GM12878 (cell line): ENCODE measurements around the gene DSTN. TPM values are rescaled to one million over a fixed set of nuclear protein-coding genes. Genes with fewer than 3 reads are reported as not detected.

Experiments used
- ATAC-seq: fragments of 200-7000 bp; cut with Tn5 transposase; 3 replicates; pipeline ENCODE4 v1.9.1; 2020; ENCODE audit warnings: mild to moderate bottlenecking, moderate library complexity
- BruUV-seq: library from RNA; stranded (reverse); fragments of 400-500 nt; replicated peaks from 2 replicates; lab custom pipeline; 2021; lab: Mats Ljungman, UMichigan
- CTCF ChIA-PET: fragments of 300-600 bp; sonication (Branson Sonifier 250); formaldehyde crosslinking; extraction: SDS; loops from one replicate; lab custom pipeline; 2021; ENCODE audit warnings: inconsistent platforms; lab: Yijun Ruan, JAX
- POLR2A ChIA-PET: fragments of 350-600 bp; formaldehyde crosslinking; extraction: SDS; loops from one replicate; lab custom pipeline; 2021; ENCODE audit warnings: inconsistent platforms; lab: Charles Lee
- RAD21 ChIA-PET: fragments of 300-600 bp; sonication (Branson Sonifier 250); formaldehyde crosslinking; loops from one replicate; lab custom pipeline; 2023; ENCODE audit warnings: antibody characterized with exemption; ENCODE audit not compliant: unreplicated experiment; lab: Charles Lee
- SMC1A ChIA-PET: fragments of 300-600 bp; sonication (Branson Sonifier 250); formaldehyde crosslinking; loops from one replicate; lab custom pipeline; 2023; ENCODE audit not compliant: unreplicated experiment, uncharacterized antibody; lab: Charles Lee
- DNase-seq: peaks from one replicate; pipeline ENCODE4 v3.0.0-alpha.2; 2011; ENCODE audit warnings: low read depth, low spot score
- FAIRE-seq: peaks from 3 replicates; lab custom pipeline; 2011; peaks lifted over from hg19 to GRCh38; lab: Jason Lieb, UNC
- H2AFZ ChIP-seq: 2 replicates; pipeline ENCODE4 v1.6.0; 2011; ENCODE audit warnings: low read depth, low read length, control low read depth; ENCODE audit not compliant: control insufficient read depth
- H3K27ac ChIP-seq: 2 replicates; pipeline ENCODE4 v1.5.1; 2011; ENCODE audit warnings: control low read depth; ENCODE audit not compliant: control insufficient read depth, insufficient read depth
- H3K27me3 ChIP-seq, 2 experiments: replicated peaks in 1 of 2; 2 replicates each; pipeline versions ENCODE4 v1.6.0 to v1.6.1; 2011; ENCODE audit warnings: low read length in 1 of 2; ENCODE audit not compliant: control insufficient read depth in 2 of 2, insufficient read depth in 2 of 2
- H3K36me3 ChIP-seq, 2 experiments: 2 replicates each; pipeline ENCODE4 v1.5.1; 2011; ENCODE audit warnings: low read length in 1 of 2; ENCODE audit not compliant: control insufficient read depth in 2 of 2, insufficient read depth in 2 of 2
- H3K4me1 ChIP-seq: 2 replicates; pipeline ENCODE4 v1.6.1; 2011; ENCODE audit warnings: mild to moderate bottlenecking, low read length, moderate library complexity, mixed read lengths; ENCODE audit not compliant: control insufficient read depth, insufficient read depth
- H3K4me2 ChIP-seq: 2 replicates; pipeline ENCODE4 v1.6.0; 2011; ENCODE audit warnings: control low read depth; ENCODE audit not compliant: control insufficient read depth, insufficient read depth
- H3K4me3 ChIP-seq: fragments of 200-600 bp; sonication (generic); 2 replicates; pipeline ENCODE4 v1.5.1; 2016
- H3K79me2 ChIP-seq: 2 replicates; pipeline ENCODE4 v1.6.0; 2011; ENCODE audit warnings: low read length; ENCODE audit not compliant: control insufficient read depth, insufficient read depth
- H3K9ac ChIP-seq: 2 replicates; pipeline ENCODE4 v1.8.0; 2011; ENCODE audit warnings: low read length, control low read depth, mixed read lengths; ENCODE audit not compliant: control insufficient read depth, insufficient read depth
- H3K9me3 ChIP-seq: replicated peaks from 3 replicates; pipeline ENCODE4 v1.5.1; 2011; ENCODE audit warnings: mild to moderate bottlenecking, low read length; ENCODE audit not compliant: control insufficient read depth, insufficient read depth
- H4K20me1 ChIP-seq: 2 replicates; pipeline ENCODE4 v1.6.0; 2011; ENCODE audit not compliant: control insufficient read depth, insufficient read depth
- ELK1 ChIP-seq: IDR thresholded peaks from 2 replicates; pipeline ENCODE4 v1.6.1; 2012; ENCODE audit warnings: low read depth, low read length, improper control_type of control experiment
- IKZF2 ChIP-seq, 2 experiments: fragments of 450-650 bp; IDR thresholded peaks; 2 replicates each; pipeline ENCODE4 v1.6.1; 2017; ENCODE audit warnings: mild to moderate bottlenecking in 2 of 2, moderate library complexity in 2 of 2
- IRF4 ChIP-seq: IDR thresholded peaks from 2 replicates; pipeline ENCODE4 v1.6.1; 2011; ENCODE audit warnings: low read depth, low read length
- MAX ChIP-seq: IDR thresholded peaks from 2 replicates; pipeline ENCODE4 v1.6.1; 2012; ENCODE audit warnings: low read depth, low read length, improper control_type of control experiment
- MTA2 ChIP-seq: fragments of 450-650 bp; IDR thresholded peaks from 2 replicates; pipeline ENCODE4 v1.6.1; 2016; ENCODE audit warnings: low read depth, mild to moderate bottlenecking, moderate library complexity
- NR2F1 ChIP-seq: fragments of 450-650 bp; conservative IDR thresholded peaks from 2 replicates; pipeline ENCODE4 v1.6.1; 2017; ENCODE audit warnings: mild to moderate bottlenecking
- PRDM15 ChIP-seq: fragments of 450-650 bp; formaldehyde crosslinking; IDR thresholded peaks from 2 replicates; pipeline ENCODE4 v1.4.0; 2020; ENCODE audit warnings: mild to moderate bottlenecking, moderate library complexity
- SIX5 ChIP-seq: IDR thresholded peaks from 2 replicates; pipeline ENCODE4 v1.6.1; 2011; ENCODE audit warnings: mild to moderate bottlenecking, low read depth, low read length, moderate library complexity; ENCODE audit not compliant: severe bottlenecking
- TCF12 ChIP-seq: IDR thresholded peaks from 2 replicates; pipeline ENCODE4 v1.6.1; 2011; ENCODE audit warnings: low read depth, mild to moderate bottlenecking, low read length
- ZNF384 ChIP-seq: IDR thresholded peaks from 2 replicates; pipeline ENCODE4 v1.6.1; 2012; ENCODE audit warnings: low read depth, mild to moderate bottlenecking, low read length, improper control_type of control experiment, borderline replicate concordance
- WGBS: methylation state at CpG from one replicate; pipeline ENCODE4 v1.1.6; 2016; ENCODE audit warnings: low lambda C conversion rate; ENCODE audit not compliant: insufficient replicate concordance, insufficient coverage; ENCODE audit errors: missing lambda C conversion rate; 5-methylcytosine and 5-hydroxymethylcytosine counted together
- in situ Hi-C: fragments of 300-500 bp; cut with MboI; formaldehyde crosslinking; loops from 9 replicates; pipeline ENCODE4 v1.14.3; 2018; ENCODE audit warnings: mixed read lengths
- intact Hi-C: fragments of 100-400 bp; cut with micrococcal nuclease; formaldehyde crosslinking; loops from one replicate; pipeline ENCODE4 v1.14.2; 2022; ENCODE audit not compliant: unreplicated experiment
- polyA plus RNA-seq, 11 experiments: library from polyadenylated mRNA; depleted of rRNA in 4 of 11; unstranded in 6 of 11; stranded (reverse) in 5 of 11; fragments of >200 nt; fragmentation: Nextera tagmentation in 4 of 11; fragmentation: Illumina TruSeq in 1 of 11; extraction: Ambion mirVana in 4 of 11; extraction: Trizol in 1 of 11; gene quantifications; 1 replicate in 1 of 11; 2 replicates in 10 of 11; pipeline versions ENCODE4 v1.2.1 to v1.2.3, GENCODE V29; 2011 to 2016; ENCODE audit warnings: inconsistent platforms in 2 of 11, missing spikeins in 2 of 11, low read depth in 1 of 11
- total RNA-seq, 4 experiments: library from RNA; depleted of rRNA in 3 of 4; stranded (reverse); fragments of >200 nt in 3 of 4; fragmentation: Illumina TruSeq in 1 of 4; extraction: Trizol in 1 of 4; gene quantifications; 2 replicates each; pipeline versions ENCODE4 v1.2.1 to v1.2.3, GENCODE V29; 2013 to 2021

The DSTN gene
- total and polyA plus RNA-seq, 10 of the 15 experiments (the other 5 are each of a cell fraction or from before 2014, with no cell fraction given): 26.7 to 137 (median 40.8) TPM

GRCh38 chr20:17538517-17539170 lies 31.2 kb upstream of the DSTN start (continued):
- no peak for TF ChIP-seq ELK1
- TF ChIP-seq MTA2: no peak
- TF ChIP-seq TCF12: peak; percentile 90
- peak; percentile 31 to 42; a peak in 2 of 4 replicates for TF ChIP-seq IKZF2 (IDR thresholded peaks at IDR 0.05)
- TF ChIP-seq IRF4: peak; percentile 93

- Histone ChIP-seq H3K79me2 (no peaks in the 10 kb centered on the region), H3K9ac (no peak overlapping the region), H3K27ac (no peak overlapping the region), H3K4me2 (no peak overlapping the region), H3K4me3 (no peak overlapping the region), H3K27me3 (peaks cover 0 to 2% of the 10 kb centered on the region in 2 experiments; a peak in 1 of 4 replicates), H3K4me1 (peaks cover 6% of the 10 kb centered on the region), H3K36me3 (no peaks in the 10 kb centered on the region), H4K20me1 (no peaks in the 10 kb centered on the region), H3K9me3 (no peaks in the 10 kb centered on the region), H2AFZ (no peak overlapping the region)
- ChIA-PET RAD21 (interaction anchor here (1.0 to 1.4 kb wide), 2 partner anchors 28 to 397 kb away, joined by 3 read pairs; partner anchors contain the start of gene DSTN), POLR2A (no interaction called here), SMC1A (interaction anchor here (0.8 to 1.3 kb wide), 2 partner anchors 397 to 477 kb away, joined by 3 read pairs; no protein-coding TSS in a partner anchor), CTCF (interaction anchor here (0.5 to 2.7 kb wide), 4 partner anchors 29 to 455 kb away, joined by 3 to 8 read pairs (median 3); no protein-coding TSS in a partner anchor)
- DNase-seq: no peak
- no peak for ATAC-seq
- FAIRE-seq: no peak
- no peak for TF ChIP-seq ZNF384
- TF ChIP-seq NR2F1: no peak
- TF ChIP-seq PRDM15 (CRISPR knock-in tag): no peak
- TF ChIP-seq SIX5: no peak
- TF ChIP-seq MAX: no peak
- intact Hi-C loops (no loop called here), in situ Hi-C loops (no loop called here)
- 43% methylated on average over 3 of the region's 3 CpGs for WGBS
- BruUV-seq: no TSS peak
These were observed 28.3 kb upstream of the DSTN start for GRCh38 chr20:17541596-17541995.
